ENCODE data around the gene GLRX. TPM values are rescaled to one million over a fixed set of nuclear protein-coding genes. Genes with fewer than 3 reads are reported as not detected.

GLRX gene
- total RNA-seq = 10 to 100 TPM; 28.4 to 48.4 TPM

DNA sequence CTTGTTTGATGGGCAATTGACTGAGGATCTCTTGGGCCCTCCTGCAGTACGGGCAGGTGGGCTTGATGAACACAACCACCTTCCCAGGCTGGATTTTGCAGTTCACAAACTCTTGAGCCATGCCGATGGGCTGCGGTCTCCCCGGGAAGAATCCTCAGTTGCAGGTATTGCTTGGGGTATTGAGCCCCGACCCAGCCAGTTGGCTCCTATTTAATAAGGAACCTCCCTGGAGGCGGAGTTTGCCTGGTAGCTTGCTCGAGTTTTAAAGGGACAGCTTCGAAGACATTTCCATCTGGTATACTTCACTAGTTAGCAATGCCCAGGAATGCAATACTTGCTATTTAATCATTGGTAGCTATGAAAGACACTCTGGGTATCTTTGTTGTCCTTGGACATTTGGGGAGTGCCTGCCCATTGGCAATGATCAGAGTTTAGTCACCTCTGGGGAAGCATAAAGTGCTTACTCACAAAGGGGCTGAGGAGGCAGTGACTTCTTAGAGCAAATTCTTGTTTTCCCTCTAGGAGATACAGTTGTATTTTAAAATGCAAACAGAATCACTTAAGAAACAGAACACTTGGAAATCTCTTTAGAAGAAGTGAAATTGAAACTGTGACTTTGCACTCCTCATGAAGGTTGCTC is at the start of gene GLRX:
Gene GLRX (minus strand): TSS at position 185 of the 640 bp plus-strand sequence. CDS start 64 bp downstream, at position 121.
- DNase-seq (ENCODE audit: low spot score in 2 of 2) (peak in 1 of 2 donors; percentile 58), ATAC-seq (peak; percentile 10 to 61)
- Mint-ChIP-seq H3K27ac (peak within 1 kb of the TSS; percentile 86 to 96), H3K36me3 (peaks cover 5 to 15% of the 10 kb centered on the region in 2 donors), H3K9me3 (no peaks in the 10 kb centered on the region)

- Mint-ChIP-seq H3K9me3 (peaks cover 0 to 16% of the 10 kb centered on the region in 2 donors), H3K36me3 (peaks cover 4 to 13% of the 10 kb centered on the region in 2 donors), H3K27ac (peak overlapping the region; percentile 89 to 95)
- no peak for DNase-seq (ENCODE audit: low spot score in 2 of 2)
- ATAC-seq = no peak
These were observed 48.8 kb upstream of the GLRX start for GRCh38 chr5:95871146-95871806.

DNA sequence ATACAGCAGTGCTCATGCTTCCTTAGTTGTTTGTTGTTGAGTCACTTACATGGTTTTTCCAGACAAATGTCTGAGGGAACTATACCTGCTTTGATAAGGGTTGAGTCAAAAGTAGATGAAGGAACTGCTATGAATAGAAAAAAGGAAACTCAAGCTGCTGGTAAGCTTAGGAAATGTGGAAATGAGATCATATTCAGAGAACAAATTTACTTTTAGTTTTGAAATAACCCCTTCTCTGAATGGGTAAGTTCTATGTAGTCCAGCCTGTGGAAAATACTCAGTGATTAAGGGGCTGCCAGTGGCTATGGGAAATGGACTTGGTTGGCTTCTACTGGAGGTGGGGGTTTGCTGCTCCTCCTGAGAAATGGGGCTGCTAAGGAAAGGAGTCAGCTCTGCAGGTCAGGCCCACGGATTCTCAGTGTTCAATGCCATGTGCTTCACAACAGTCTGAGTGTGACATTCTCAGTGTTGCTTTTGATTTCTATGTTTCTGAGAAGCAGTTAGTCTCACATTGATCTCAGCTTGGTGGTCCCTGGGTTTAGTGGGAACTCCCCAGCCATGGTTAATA is 47.7 kb upstream of the GLRX start:
- Mint-ChIP-seq H3K9me3 (peaks cover 0 to 16% of the 10 kb centered on the region in 2 donors), H3K36me3 (peaks cover 4 to 13% of the 10 kb centered on the region in 2 donors), H3K27ac (peak overlapping the region; percentile 89 to 95)
- DNase-seq (ENCODE audit: low spot score in 2 of 2) = peak; percentile 36 to 64
- peak; percentile 82 to 83 for ATAC-seq

DNA sequence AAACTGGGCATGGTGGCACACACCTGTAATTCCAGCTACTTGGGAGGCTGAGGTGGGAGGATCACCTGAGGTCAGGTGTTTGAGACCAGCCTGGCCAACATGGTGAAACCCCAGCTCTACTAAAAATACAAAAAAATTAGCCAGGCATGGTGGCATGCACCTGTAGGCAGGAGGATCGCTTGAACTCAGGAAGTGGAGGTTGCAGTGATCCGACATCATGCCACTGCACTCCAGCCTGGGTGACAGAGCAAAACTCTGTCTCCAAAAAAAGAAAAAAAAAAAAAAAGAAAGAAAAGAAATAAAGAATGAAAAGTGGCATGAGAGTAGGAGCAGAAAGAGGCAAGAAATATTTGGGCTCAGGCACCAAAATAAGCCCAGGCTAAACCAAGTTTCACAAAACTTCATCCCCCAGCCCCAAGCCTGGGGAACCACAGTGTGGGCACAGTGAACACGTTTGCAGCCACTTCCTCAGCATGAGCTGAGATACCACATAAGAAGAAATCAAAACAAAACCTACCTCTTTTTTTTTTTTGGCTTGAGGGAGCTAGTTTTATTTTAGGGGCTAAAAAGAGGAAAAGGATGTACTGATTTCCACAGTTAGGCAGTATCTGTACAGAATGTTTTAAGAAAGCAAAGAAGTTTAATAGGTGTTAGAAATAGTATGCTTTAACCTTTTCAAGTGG is 46.8 kb upstream of the GLRX start:
- H3K9me3 Mint-ChIP-seq = peaks cover 0 to 16% of the 10 kb centered on the region in 2 donors
- ATAC-seq (peak; percentile 59 to 60), DNase-seq (ENCODE audit: low spot score in 2 of 2) (peak in 1 of 2 donors; percentile 63)
- H3K27ac Mint-ChIP-seq = peak overlapping the region; percentile 88 to 89
- peaks cover 4 to 13% of the 10 kb centered on the region in 2 donors for H3K36me3 Mint-ChIP-seq

GRCh38 chr5:95868136-95868535 is 45.6 kb upstream of the GLRX start:
- no peak for ATAC-seq
- Mint-ChIP-seq H3K27ac (peak overlapping the region in 1 of 2 donors; percentile 89), H3K9me3 (peaks cover 0 to 16% of the 10 kb centered on the region in 2 donors), H3K36me3 (peaks cover 4 to 13% of the 10 kb centered on the region in 2 donors)
- DNase-seq (ENCODE audit: low spot score in 2 of 2) = no peak

- DNase-seq (ENCODE audit: low spot score in 2 of 2) = no peak
- Mint-ChIP-seq H3K27ac (peak overlapping the region in 1 of 2 donors; percentile 75), H3K9me3 (peaks cover 0 to 16% of the 10 kb centered on the region in 2 donors), H3K36me3 (peaks cover 4 to 13% of the 10 kb centered on the region in 2 donors)
- ATAC-seq = no peak
These were observed 44.0 kb upstream of the GLRX start for GRCh38 chr5:95866435-95867040.

DNA sequence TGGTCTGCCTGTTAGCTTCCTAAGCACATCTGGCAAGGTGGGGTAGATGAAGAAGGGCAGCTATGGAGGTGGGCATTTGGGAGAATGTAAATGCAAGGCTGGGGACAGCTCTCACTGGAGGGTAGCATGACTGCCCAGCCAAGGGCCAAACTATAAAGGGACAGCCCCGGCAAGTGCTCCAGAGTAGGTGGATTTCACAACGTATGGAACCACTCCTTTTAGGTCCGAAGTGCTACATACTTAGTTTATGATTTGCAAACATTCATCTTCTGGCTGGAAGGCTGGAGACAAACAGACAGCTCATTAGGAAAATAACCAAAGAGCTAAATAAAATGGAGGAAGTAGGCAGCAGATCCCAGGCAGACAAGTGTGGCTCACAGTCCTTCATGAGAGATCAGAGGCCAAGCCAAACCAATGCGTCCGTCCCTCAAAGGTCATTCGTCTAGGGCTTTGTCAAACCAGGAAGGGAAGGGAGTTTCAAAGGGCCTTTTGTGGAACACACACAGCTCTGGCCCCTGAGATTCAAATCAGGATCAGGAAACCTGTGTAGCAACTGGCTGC is 42.5 kb upstream of the GLRX start:
- Mint-ChIP-seq H3K27ac (no peak overlapping the region), H3K9me3 (peaks cover 0 to 16% of the 10 kb centered on the region in 2 donors), H3K36me3 (peaks cover 4 to 13% of the 10 kb centered on the region in 2 donors)
- DNase-seq (ENCODE audit: low spot score in 2 of 2) (no peak), ATAC-seq (no peak)

GRCh38 chr5:95864456-95864855 is 41.9 kb upstream of the GLRX start:
- peaks cover 4 to 13% of the 10 kb centered on the region in 2 donors for H3K36me3 Mint-ChIP-seq
- H3K9me3 Mint-ChIP-seq = peaks cover 0 to 16% of the 10 kb centered on the region in 2 donors
- H3K27ac Mint-ChIP-seq = no peak overlapping the region
- DNase-seq (ENCODE audit: low spot score in 2 of 2) (no peak), ATAC-seq (no peak)

GRCh38 chr5:95863383-95863757 is 40.8 kb upstream of the GLRX start:
- DNase-seq (ENCODE audit: low spot score in 2 of 2) (no peak), ATAC-seq (no peak)
- peaks cover 0 to 11% of the 10 kb centered on the region in 2 donors for H3K9me3 Mint-ChIP-seq
- H3K36me3 Mint-ChIP-seq = peaks cover 3 to 10% of the 10 kb centered on the region in 2 donors
- peak overlapping the region in 1 of 2 donors; percentile 93 for H3K27ac Mint-ChIP-seq

GRCh38 chr5:95862671-95863382 is 40.3 kb upstream of the GLRX start:
- Mint-ChIP-seq H3K36me3 (peaks cover 0 to 4% of the 10 kb centered on the region in 2 donors), H3K9me3 (peaks cover 0 to 7% of the 10 kb centered on the region in 2 donors), H3K27ac (peak overlapping the region; percentile 50 to 93)
- no peak for DNase-seq (ENCODE audit: low spot score in 2 of 2)
- no peak for ATAC-seq

DNA sequence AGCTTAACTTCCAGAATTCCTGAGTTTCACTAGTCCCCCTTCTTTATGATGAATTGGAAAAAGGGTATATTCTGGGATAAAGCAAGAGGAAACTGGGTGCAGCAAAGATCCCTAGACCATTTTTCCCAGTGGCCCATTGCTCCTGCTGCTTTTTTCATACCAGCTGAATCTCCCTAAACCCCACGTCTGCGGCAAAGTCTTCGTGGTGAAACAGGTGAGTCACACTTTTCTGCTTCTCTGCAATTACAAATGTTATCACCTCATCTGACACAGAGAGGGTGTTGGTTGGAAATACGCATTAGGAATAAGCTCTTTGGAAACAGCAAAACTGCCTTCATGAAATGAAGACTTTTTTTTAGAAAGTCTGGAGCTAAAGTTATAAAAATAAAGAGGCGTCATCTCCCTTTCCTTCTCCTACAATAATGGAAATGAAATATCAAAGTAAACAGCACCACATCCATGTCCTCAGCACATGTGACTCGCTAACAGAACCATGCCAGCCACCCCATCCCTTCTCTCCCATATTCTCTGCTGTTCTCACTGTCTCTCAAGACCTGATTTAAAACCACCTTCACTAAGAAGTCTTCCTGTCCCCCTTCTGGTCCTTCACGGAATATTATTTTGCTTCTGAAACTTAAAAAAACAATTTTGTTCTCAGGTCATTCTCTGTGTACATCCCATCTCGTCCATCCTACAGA is 39.5 kb upstream of the GLRX start:
- peaks cover 0 to 4% of the 10 kb centered on the region in 2 donors for H3K9me3 Mint-ChIP-seq
- no peaks in the 10 kb centered on the region for H3K36me3 Mint-ChIP-seq
- peak; percentile 21 to 38 for ATAC-seq
- peak in 1 of 2 donors; percentile 29 for DNase-seq (ENCODE audit: low spot score in 2 of 2)
- peak overlapping the region; percentile 50 to 93 for H3K27ac Mint-ChIP-seq

- ATAC-seq = peak in 1 of 2 donors; percentile 3
- H3K36me3 Mint-ChIP-seq = no peaks in the 10 kb centered on the region
- H3K27ac Mint-ChIP-seq = peak overlapping the region; percentile 85 to 93
- no peak for DNase-seq (ENCODE audit: low spot score in 2 of 2)
- H3K9me3 Mint-ChIP-seq = no peaks in the 10 kb centered on the region
These were observed 38.8 kb upstream of the GLRX start for GRCh38 chr5:95861221-95861863.

- H3K27ac Mint-ChIP-seq = peak overlapping the region; percentile 78 to 93
- no peaks in the 10 kb centered on the region for H3K36me3 Mint-ChIP-seq
- no peaks in the 10 kb centered on the region for H3K9me3 Mint-ChIP-seq
- no peak for ATAC-seq
- DNase-seq (ENCODE audit: low spot score in 2 of 2) = no peak
These were observed 37.1 kb upstream of the GLRX start for GRCh38 chr5:95859661-95860060.

- DNase-seq (ENCODE audit: low spot score in 2 of 2) (peak; percentile 93 to 95), ATAC-seq (peak; percentile 97 to 98)
- no peaks in the 10 kb centered on the region for H3K9me3 Mint-ChIP-seq
- peak overlapping the region; percentile 78 to 93 for H3K27ac Mint-ChIP-seq
- H3K36me3 Mint-ChIP-seq = no peaks in the 10 kb centered on the region
These were observed 36.4 kb upstream of the GLRX start for GRCh38 chr5:95858661-95859595.
